IMR-90 (cell line): Measurements from ENCODE around the gene KRTAP10-1. TPM values are rescaled to one million over a fixed set of nuclear protein-coding genes. Genes with fewer than 3 reads are reported as not detected.

Experiments
- ATAC-seq: fragments of 200-7000 bp; cut with Tn5 transposase; 2 replicates; pipeline ENCODE4 v1.9.1; 2020; ENCODE audit warnings: low read depth, mild to moderate bottlenecking, moderate library complexity
- BruUV-seq: library from RNA; stranded (reverse); fragments of 400-500 nt; replicated peaks from 2 replicates; lab custom pipeline; 2021; lab: Mats Ljungman, UMichigan
- CTCF ChIA-PET: fragments of 300-600 bp; formaldehyde crosslinking; extraction: SDS; loops from one replicate; lab custom pipeline; 2021; ENCODE audit warnings: antibody characterized with exemption; lab: Yijun Ruan, JAX
- POLR2A ChIA-PET: fragments of 300-600 bp; sonication (Branson Sonifier 250); formaldehyde crosslinking; loops from one replicate; lab custom pipeline; 2022; ENCODE audit warnings: antibody characterized with exemption; ENCODE audit not compliant: unreplicated experiment; lab: Charles Lee
- DNase-seq: peaks from one replicate; pipeline ENCODE4 v3.0.0; 2013
- H2AFZ ChIP-seq: replicated peaks from 2 replicates; pipeline ENCODE3; 2013; ENCODE audit warnings: low read length, mild to moderate bottlenecking; ENCODE audit not compliant: poor library complexity
- H2AK5ac ChIP-seq: 2 replicates; pipeline ENCODE4 v1.6.1; 2013; ENCODE audit warnings: low read depth, low read length, inconsistent platforms
- H2AK9ac ChIP-seq: replicated peaks from 2 replicates; pipeline ENCODE3; 2013; ENCODE audit warnings: mild to moderate bottlenecking, low read depth, low read length, moderate library complexity; ENCODE audit not compliant: poor library complexity
- H2BK120ac ChIP-seq: 2 replicates; pipeline ENCODE4 v1.6.1; 2013; ENCODE audit warnings: low read depth, low read length, inconsistent platforms
- H2BK15ac ChIP-seq: 3 replicates; pipeline ENCODE4 v1.6.1; 2013; ENCODE audit warnings: low read depth, low read length, inconsistent platforms
- H2BK20ac ChIP-seq: 2 replicates; pipeline ENCODE4 v1.6.1; 2013; ENCODE audit warnings: low read depth, mild to moderate bottlenecking, inconsistent platforms, low read length, moderate library complexity
- H2BK5ac ChIP-seq: 2 replicates; pipeline ENCODE4 v1.6.1; 2013; ENCODE audit warnings: mild to moderate bottlenecking, low read depth, low read length, inconsistent platforms; ENCODE audit not compliant: poor library complexity, severe bottlenecking
- H3K14ac ChIP-seq: replicated peaks from 2 replicates; pipeline ENCODE4 v1.6.1; 2013; ENCODE audit warnings: low read depth, low read length, inconsistent platforms
- H3K18ac ChIP-seq: 2 replicates; pipeline ENCODE4 v1.6.1; 2013; ENCODE audit warnings: low read depth, low read length, control low read depth
- H3K23ac ChIP-seq: 2 replicates; pipeline ENCODE4 v1.6.1; 2013; ENCODE audit warnings: low read depth, low read length, inconsistent platforms
- H3K27ac ChIP-seq: 2 replicates; pipeline ENCODE4 v1.5.1; 2013; ENCODE audit warnings: mild to moderate bottlenecking, control low read depth, low read length; ENCODE audit not compliant: insufficient read depth
- H3K27me3 ChIP-seq: 2 replicates; pipeline ENCODE4 v1.6.1; 2013; ENCODE audit warnings: low read length; ENCODE audit not compliant: control insufficient read depth, insufficient read depth
- H3K36me3 ChIP-seq: 2 replicates; pipeline ENCODE4 v1.6.1; 2013; ENCODE audit warnings: low read length, mixed read lengths; ENCODE audit not compliant: control insufficient read depth, insufficient read depth
- H3K4ac ChIP-seq: 2 replicates; pipeline ENCODE4 v1.6.1; 2013; ENCODE audit warnings: low read depth, low read length, inconsistent platforms
- H3K4me1 ChIP-seq: 2 replicates; pipeline ENCODE4 v1.6.1; 2013; ENCODE audit warnings: low read length, mixed read lengths; ENCODE audit not compliant: control insufficient read depth, insufficient read depth
- H3K4me2 ChIP-seq: 2 replicates; pipeline ENCODE4 v1.6.1; 2013; ENCODE audit warnings: low read depth, mild to moderate bottlenecking, control low read depth, low read length, moderate library complexity
- H3K4me3 ChIP-seq: 2 replicates; pipeline ENCODE4 v1.5.1; 2013; ENCODE audit warnings: low read depth, mild to moderate bottlenecking, control low read depth, low read length, moderate library complexity; ENCODE audit not compliant: insufficient read depth
- H3K56ac ChIP-seq: 2 replicates; pipeline ENCODE4 v1.6.1; 2013; ENCODE audit warnings: low read length, inconsistent platforms; ENCODE audit not compliant: insufficient read depth; ENCODE audit errors: extremely low read depth
- H3K79me1 ChIP-seq, 2 experiments: 2 replicates each; pipeline ENCODE4 v1.6.1; 2013; ENCODE audit warnings: low read length in 2 of 2, inconsistent platforms in 1 of 2, low read depth in 1 of 2
- H3K9ac ChIP-seq: 2 replicates; pipeline ENCODE4 v1.6.1; 2013; ENCODE audit warnings: low read depth, low read length, control low read depth
- H3K9me1 ChIP-seq: 2 replicates; pipeline ENCODE4 v1.6.1; 2013; ENCODE audit warnings: low read length, inconsistent platforms; ENCODE audit not compliant: insufficient read depth
- H3K9me3 ChIP-seq: 2 replicates; pipeline ENCODE4 v1.6.1; 2013; ENCODE audit warnings: low read length; ENCODE audit not compliant: control insufficient read depth, insufficient read depth
- H4K20me1 ChIP-seq: 2 replicates; pipeline ENCODE4 v1.6.1; 2013; ENCODE audit warnings: low read length, inconsistent platforms; ENCODE audit not compliant: insufficient read depth
- H4K5ac ChIP-seq: 2 replicates; pipeline ENCODE4 v1.6.1; 2013; ENCODE audit warnings: mild to moderate bottlenecking, low read depth, low read length, control low read depth
- H4K8ac ChIP-seq, 2 experiments: 2 replicates each; pipeline ENCODE4 v1.6.1; 2013; ENCODE audit warnings: low read depth in 2 of 2, low read length in 2 of 2, control low read depth in 1 of 2, inconsistent platforms in 1 of 2
- H4K91ac ChIP-seq: 2 replicates; pipeline ENCODE4 v1.6.1; 2013; ENCODE audit warnings: low read depth, low read length, inconsistent platforms; ENCODE audit not compliant: insufficient read depth
- BHLHE40 ChIP-seq: fragments of 150-350 bp; IDR thresholded peaks from 2 replicates; pipeline ENCODE4 v1.6.1; 2016; ENCODE audit warnings: mild to moderate bottlenecking, low read depth, low read length
- CEBPB ChIP-seq: IDR thresholded peaks from 2 replicates; pipeline ENCODE4 v1.6.1; 2012; ENCODE audit warnings: low read depth, low read length, improper control_type of control experiment
- CHD1 ChIP-seq: IDR thresholded peaks from 2 replicates; pipeline ENCODE4 v1.6.1; 2012; ENCODE audit warnings: low read depth, low read length, improper control_type of control experiment
- FOS ChIP-seq: fragments of 150-350 bp; IDR thresholded peaks from 2 replicates; pipeline ENCODE4 v1.6.1; 2016; ENCODE audit warnings: low read depth, low read length
- MAFK ChIP-seq: IDR thresholded peaks from 2 replicates; pipeline ENCODE4 v1.6.1; 2012; ENCODE audit warnings: low read depth, low read length, improper control_type of control experiment
- MAZ ChIP-seq: IDR thresholded peaks from 2 replicates; pipeline ENCODE4 v1.6.1; 2012; ENCODE audit warnings: low read depth, mild to moderate bottlenecking, low read length, improper control_type of control experiment, moderate library complexity, borderline replicate concordance
- MXI1 ChIP-seq: IDR thresholded peaks from 2 replicates; pipeline ENCODE4 v1.6.1; 2012; ENCODE audit warnings: low read depth, mild to moderate bottlenecking, low read length, moderate library complexity, borderline replicate concordance
- POLR2A ChIP-seq: IDR thresholded peaks from 2 replicates; pipeline ENCODE4 v1.6.1; 2012; ENCODE audit warnings: mild to moderate bottlenecking, low read depth, low read length
- RAD21 ChIP-seq: IDR thresholded peaks from 2 replicates; pipeline ENCODE4 v1.6.1; 2012; ENCODE audit warnings: low read length, improper control_type of control experiment
- RCOR1 ChIP-seq: IDR thresholded peaks from 2 replicates; pipeline ENCODE4 v1.6.1; 2012; ENCODE audit warnings: mild to moderate bottlenecking, low read length, improper control_type of control experiment; ENCODE audit not compliant: insufficient replicate concordance
- RFX5 ChIP-seq: IDR thresholded peaks from 2 replicates; pipeline ENCODE4 v1.8.0; 2012; ENCODE audit warnings: low read depth, mild to moderate bottlenecking, low read length, moderate library complexity
- SMC3 ChIP-seq: fragments of 150-350 bp; IDR thresholded peaks from 2 replicates; pipeline ENCODE4 v1.6.1; 2016; ENCODE audit warnings: low read depth, mild to moderate bottlenecking, antibody characterized with exemption, low read length, moderate library complexity
- USF2 ChIP-seq: fragments of 150-350 bp; IDR thresholded peaks from 2 replicates; pipeline ENCODE4 v1.6.1; 2017; ENCODE audit warnings: mild to moderate bottlenecking, antibody characterized with exemption, low read length, low read depth
- WGBS, 2 experiments: methylation state at CpG; one replicate each; pipeline versions ENCODE4 v1.1.5 to v1.1.7; 2013; ENCODE audit warnings: missing lambda C conversion rate in 2 of 2; ENCODE audit not compliant: insufficient read length in 1 of 2; ENCODE audit errors: extremely low coverage in 2 of 2; 5-methylcytosine and 5-hydroxymethylcytosine counted together
- dilution Hi-C: fragments of 300-500 bp; cut with HindIII; formaldehyde crosslinking; loops from one replicate; pipeline ENCODE4 v1.14.3; 2018; ENCODE audit warnings: low sequenced_read_pairs; ENCODE audit not compliant: unreplicated experiment
- in situ Hi-C: fragments of 300-500 bp; cut with MboI; formaldehyde crosslinking; loops from 3 replicates; pipeline ENCODE4 v1.14.3; 2019; ENCODE audit warnings: low sequenced_read_pairs, inconsistent platforms, mixed read lengths
- intact Hi-C: fragments of 100-400 bp; cut with micrococcal nuclease; formaldehyde crosslinking; loops from 2 replicates; pipeline ENCODE4 v1.10.0; 2022
- polyA plus RNA-seq, 3 experiments: library from polyadenylated mRNA; depleted of rRNA; stranded (reverse); fragments of >200 nt; gene quantifications; 2 replicates each; pipeline ENCODE4 v1.2.3, GENCODE V29; 2012; ENCODE audit warnings: low replicate concordance in 1 of 3
- total RNA-seq: library from RNA; depleted of rRNA; stranded (reverse); fragments of >200 nt; gene quantifications from 2 replicates; pipeline ENCODE4 v1.2.3, GENCODE V29; 2012
- TF ChIP-seq, protein P1 (sequence below): conservative IDR thresholded peaks from 2 replicates; pipeline ENCODE4 v1.5.1; 2012; ENCODE audit warnings: mild to moderate bottlenecking, low read depth, low read length, improper control_type of control experiment
- TF ChIP-seq, protein P2 (sequence below): fragments of 150-350 bp; IDR thresholded peaks from 2 replicates; pipeline ENCODE4 v1.6.1; 2016; ENCODE audit warnings: low read depth, mild to moderate bottlenecking, low read length, moderate library complexity, borderline replicate concordance

The KRTAP10-1 gene
- total and polyA plus RNA-seq, 2 of the 4 experiments (the other 2 are of a cell fraction), result not detected

- Histone ChIP-seq H3K23ac (no peak overlapping the region), H3K9me3 (no peaks in the 10 kb centered on the region), H3K9ac (no peak overlapping the region), H2AK5ac (no peak overlapping the region), H2BK20ac (no peak overlapping the region), H3K27me3 (peaks cover 23% of the 10 kb centered on the region), H3K18ac (no peak overlapping the region), H4K91ac (no peak overlapping the region), H3K14ac (no peak overlapping the region), H2BK120ac (no peak overlapping the region), H3K56ac (no peak overlapping the region), H2AFZ (peak overlapping the region; percentile 51), H3K27ac (no peak overlapping the region), H3K36me3 (no peaks in the 10 kb centered on the region), H2AK9ac (no peak overlapping the region), H4K5ac (no peak overlapping the region), H3K4me1 (no peaks in the 10 kb centered on the region), H3K9me1 (no peaks in the 10 kb centered on the region), H2BK15ac (no peak overlapping the region), H2BK5ac (no peak overlapping the region), H3K4me2 (no peak overlapping the region), H3K79me1 (no peaks in the 10 kb centered on the region), H4K20me1 (no peaks in the 10 kb centered on the region), H4K8ac (no peak overlapping the region), H3K4me3 (no peak overlapping the region), H3K4ac (no peak overlapping the region)
- intact Hi-C loops, result no loop called here
- WGBS, 2 experiments, result 60% methylated on average over 2 of the region's 30 CpGs; no CpG with 5 or more reads in 1 of the 2 experiments
- ChIA-PET POLR2A (no interaction called here), CTCF (no interaction called here)
- DNase-seq (no peak), ATAC-seq (no peak)
- dilution Hi-C loops, result no loop called here
- in situ Hi-C loops, result loop anchor here (25.0 kb wide), 1 partner anchor 428 kb away; the partner anchor contains the start of gene SLX9
- TF ChIP-seq MAFK, result no peak
- TF ChIP-seq, protein P1, sequence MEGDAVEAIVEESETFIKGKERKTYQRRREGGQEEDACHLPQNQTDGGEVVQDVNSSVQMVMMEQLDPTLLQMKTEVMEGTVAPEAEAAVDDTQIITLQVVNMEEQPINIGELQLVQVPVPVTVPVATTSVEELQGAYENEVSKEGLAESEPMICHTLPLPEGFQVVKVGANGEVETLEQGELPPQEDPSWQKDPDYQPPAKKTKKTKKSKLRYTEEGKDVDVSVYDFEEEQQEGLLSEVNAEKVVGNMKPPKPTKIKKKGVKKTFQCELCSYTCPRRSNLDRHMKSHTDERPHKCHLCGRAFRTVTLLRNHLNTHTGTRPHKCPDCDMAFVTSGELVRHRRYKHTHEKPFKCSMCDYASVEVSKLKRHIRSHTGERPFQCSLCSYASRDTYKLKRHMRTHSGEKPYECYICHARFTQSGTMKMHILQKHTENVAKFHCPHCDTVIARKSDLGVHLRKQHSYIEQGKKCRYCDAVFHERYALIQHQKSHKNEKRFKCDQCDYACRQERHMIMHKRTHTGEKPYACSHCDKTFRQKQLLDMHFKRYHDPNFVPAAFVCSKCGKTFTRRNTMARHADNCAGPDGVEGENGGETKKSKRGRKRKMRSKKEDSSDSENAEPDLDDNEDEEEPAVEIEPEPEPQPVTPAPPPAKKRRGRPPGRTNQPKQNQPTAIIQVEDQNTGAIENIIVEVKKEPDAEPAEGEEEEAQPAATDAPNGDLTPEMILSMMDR, result no peak
- no peak for TF ChIP-seq SMC3
- TF ChIP-seq POLR2A, result no peak
- no peak for TF ChIP-seq MXI1
- no peak for TF ChIP-seq MAZ
- TF ChIP-seq RAD21, result no peak
- TF ChIP-seq FOS, result no peak
- no peak for TF ChIP-seq RCOR1
- TF ChIP-seq, protein P2, sequence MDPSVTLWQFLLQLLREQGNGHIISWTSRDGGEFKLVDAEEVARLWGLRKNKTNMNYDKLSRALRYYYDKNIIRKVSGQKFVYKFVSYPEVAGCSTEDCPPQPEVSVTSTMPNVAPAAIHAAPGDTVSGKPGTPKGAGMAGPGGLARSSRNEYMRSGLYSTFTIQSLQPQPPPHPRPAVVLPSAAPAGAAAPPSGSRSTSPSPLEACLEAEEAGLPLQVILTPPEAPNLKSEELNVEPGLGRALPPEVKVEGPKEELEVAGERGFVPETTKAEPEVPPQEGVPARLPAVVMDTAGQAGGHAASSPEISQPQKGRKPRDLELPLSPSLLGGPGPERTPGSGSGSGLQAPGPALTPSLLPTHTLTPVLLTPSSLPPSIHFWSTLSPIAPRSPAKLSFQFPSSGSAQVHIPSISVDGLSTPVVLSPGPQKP, result no peak
- no peak for TF ChIP-seq BHLHE40
- TF ChIP-seq CHD1, result no peak
- no peak for TF ChIP-seq USF2
- TF ChIP-seq RFX5, result no peak
- TF ChIP-seq CEBPB, result no peak
- BruUV-seq, result no TSS peak
These were observed 31.1 kb downstream of the KRTAP10-1 start for GRCh38 chr21:44508711-44509445.
